HG02798 (cell line): ENCODE data around the gene CILP.

Experiments used
- ATAC-seq: cut with Tn5 transposase; IDR thresholded peaks from one replicate; pipeline ENCODE4 v1.9.1; 2021; ENCODE audit warnings: mild to moderate bottlenecking; ENCODE audit not compliant: unreplicated experiment, poor library complexity

The CILP gene

DNA sequence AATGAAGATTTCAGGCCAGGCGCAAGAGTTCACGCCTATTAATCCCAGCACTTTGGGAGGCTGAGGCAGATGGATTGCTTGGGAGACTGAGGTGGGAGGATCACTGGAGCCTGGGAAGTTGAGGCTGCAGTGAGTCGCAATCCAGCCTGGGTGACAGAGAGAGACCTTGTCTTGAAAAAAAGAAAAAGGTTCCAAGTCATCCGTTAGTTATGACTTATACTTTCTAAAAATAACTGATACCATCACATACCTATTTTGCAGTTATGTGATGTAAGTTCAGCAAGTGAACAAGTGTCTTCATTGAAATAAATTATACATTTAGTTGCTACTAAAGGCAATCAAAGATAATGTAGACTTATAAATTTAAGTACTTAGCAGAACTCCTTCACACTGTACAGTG, 48.2 kb downstream of the CILP start:
- ATAC-seq, result no peak

DNA sequence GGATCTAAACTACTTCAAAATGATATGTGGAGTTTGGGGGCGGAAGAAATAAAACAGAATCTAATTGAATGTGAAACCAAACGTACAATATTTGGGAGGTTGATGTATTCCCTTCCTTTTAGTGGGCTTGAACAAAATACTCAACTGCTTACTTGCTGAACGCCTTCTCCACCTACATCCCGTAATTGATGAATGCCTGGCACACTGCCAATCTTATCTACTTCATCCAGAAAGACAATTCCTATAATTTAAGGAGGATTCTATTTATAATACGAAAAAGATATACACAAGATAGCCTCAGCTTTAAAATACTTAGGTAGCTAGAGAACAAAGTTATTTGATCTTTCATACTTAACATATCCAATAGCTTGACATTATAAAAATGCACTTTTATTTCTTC, 54.6 kb downstream of the CILP start:
- no peak for ATAC-seq

DNA sequence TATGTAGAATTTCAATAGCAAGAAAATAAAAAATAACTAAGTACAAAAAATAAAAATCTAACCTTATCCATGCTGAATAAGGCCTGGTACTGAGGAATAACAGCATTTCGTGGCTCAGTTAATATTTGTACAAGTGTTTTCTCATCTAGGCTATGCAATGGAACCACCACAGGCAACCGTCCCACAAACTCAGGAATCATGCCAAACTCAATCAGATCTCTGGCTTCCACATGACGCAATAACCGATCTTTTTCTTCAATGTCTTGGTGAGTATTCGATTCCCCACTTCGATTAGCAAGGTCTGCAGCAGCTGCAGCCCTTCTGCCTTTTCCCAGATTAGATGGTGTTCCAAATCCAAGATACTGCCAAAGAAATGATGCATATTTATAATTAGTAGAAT, 56.6 kb downstream of the CILP start:
- no peak for ATAC-seq

DNA sequence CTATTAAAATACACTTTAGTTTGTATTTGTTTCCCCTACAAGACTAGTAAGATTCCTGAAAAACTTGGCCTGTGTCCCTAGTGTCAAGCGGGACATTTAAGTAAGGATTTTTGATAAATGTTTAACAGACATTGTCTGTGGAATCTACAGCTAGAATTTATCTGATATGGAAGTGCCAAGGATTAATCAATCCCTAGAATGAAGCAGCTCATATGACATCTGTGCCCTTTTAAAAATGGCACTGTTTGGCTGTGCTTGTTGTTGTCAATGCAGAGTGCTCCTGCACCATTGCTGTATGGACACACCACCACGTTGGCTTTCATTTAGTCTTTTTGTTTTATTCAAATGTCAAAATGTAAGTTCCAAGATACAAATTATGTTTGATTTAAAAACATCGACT, 63.4 kb downstream of the CILP start:
- ATAC-seq, result no peak

DNA sequence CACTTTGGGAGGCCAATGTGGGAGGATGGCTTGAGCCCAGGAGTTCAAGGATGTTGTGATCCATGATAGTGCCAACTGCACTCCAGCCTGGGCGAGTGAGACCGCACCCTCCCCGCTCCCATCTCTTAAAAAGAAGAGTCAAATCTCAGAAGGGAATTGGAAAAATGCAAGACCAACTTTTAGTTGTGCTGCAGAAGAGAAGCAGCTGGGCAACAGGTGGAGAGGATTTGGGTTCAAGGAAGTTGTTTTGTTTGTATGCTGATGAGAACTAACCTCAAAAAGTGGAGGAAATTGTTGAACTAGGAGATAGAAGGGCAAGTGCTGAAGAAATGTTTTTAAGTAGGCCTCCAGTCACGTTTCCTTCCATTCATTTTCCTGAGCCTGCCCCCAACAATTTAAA, 64.8 kb downstream of the CILP start:
- no peak for ATAC-seq
